Measurements from ENCODE around the gene ROS1.

DNA sequence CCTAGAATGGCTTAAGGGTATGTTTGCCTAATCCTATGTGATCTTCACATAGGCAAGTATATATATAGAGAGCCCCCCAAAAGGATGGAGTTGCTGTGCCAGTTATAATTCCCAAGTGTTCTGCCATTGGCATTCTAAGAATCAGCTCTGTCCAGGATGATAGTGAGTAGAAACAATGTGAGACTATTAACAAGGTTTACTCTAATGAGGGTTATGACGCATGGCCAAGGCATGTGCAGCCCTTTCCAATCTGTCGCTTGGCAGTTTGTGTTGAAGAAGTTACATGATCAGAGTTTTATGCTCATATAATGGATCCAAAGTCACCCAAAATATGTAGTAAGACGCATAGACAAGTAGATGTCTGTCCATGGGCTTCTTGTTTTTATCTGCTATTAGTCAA lies 126.8 kb downstream of the ROS1 start:
- TF ChIP-seq, protein P1, sequence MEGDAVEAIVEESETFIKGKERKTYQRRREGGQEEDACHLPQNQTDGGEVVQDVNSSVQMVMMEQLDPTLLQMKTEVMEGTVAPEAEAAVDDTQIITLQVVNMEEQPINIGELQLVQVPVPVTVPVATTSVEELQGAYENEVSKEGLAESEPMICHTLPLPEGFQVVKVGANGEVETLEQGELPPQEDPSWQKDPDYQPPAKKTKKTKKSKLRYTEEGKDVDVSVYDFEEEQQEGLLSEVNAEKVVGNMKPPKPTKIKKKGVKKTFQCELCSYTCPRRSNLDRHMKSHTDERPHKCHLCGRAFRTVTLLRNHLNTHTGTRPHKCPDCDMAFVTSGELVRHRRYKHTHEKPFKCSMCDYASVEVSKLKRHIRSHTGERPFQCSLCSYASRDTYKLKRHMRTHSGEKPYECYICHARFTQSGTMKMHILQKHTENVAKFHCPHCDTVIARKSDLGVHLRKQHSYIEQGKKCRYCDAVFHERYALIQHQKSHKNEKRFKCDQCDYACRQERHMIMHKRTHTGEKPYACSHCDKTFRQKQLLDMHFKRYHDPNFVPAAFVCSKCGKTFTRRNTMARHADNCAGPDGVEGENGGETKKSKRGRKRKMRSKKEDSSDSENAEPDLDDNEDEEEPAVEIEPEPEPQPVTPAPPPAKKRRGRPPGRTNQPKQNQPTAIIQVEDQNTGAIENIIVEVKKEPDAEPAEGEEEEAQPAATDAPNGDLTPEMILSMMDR (IDR thresholded peaks at IDR 0.05), result no peak
- TF ChIP-seq POLR2A (IDR thresholded peaks at IDR 0.05), result no peak

Measured in right lobe of liver (tissue), 4 donors.